Progenitor cell of endocrine pancreas (in vitro differentiated cells): ENCODE measurements around the gene SMPD3. TPM values are rescaled to one million over a fixed set of nuclear protein-coding genes. Genes with fewer than 3 reads are reported as not detected.

Source experiments
- DNase-seq: peaks from one replicate; pipeline ENCODE4 v3.0.0; 2021; ENCODE audit warnings: low spot score; ENCODE audit not compliant: unreplicated experiment
- H3K27ac Mint-ChIP-seq: 2 replicates; pipeline ENCODE4 v1.8.0; 2021; ENCODE audit warnings: mild to moderate bottlenecking, moderate library complexity, mixed read lengths
- H3K27me3 Mint-ChIP-seq: 2 replicates; pipeline ENCODE4 v1.8.0; 2021; ENCODE audit warnings: mixed read lengths
- H3K36me3 Mint-ChIP-seq: 2 replicates; pipeline ENCODE4 v1.8.0; 2022; ENCODE audit warnings: mixed read lengths; ENCODE audit not compliant: insufficient read depth
- H3K4me1 Mint-ChIP-seq: 2 replicates; pipeline ENCODE4 v1.8.0; 2021; ENCODE audit warnings: low read depth, mixed read lengths
- H3K4me3 Mint-ChIP-seq: 2 replicates; pipeline ENCODE4 v1.8.0; 2021; ENCODE audit warnings: low read depth, mild to moderate bottlenecking, moderate library complexity, mixed read lengths
- H3K9me3 Mint-ChIP-seq: 2 replicates; pipeline ENCODE4 v1.8.0; 2021; ENCODE audit warnings: low read depth, mixed read lengths
- total RNA-seq: library from RNA; stranded (reverse); gene quantifications from 2 replicates; pipeline ENCODE4 v1.2.1, GENCODE V29; 2021
- TF ChIP-seq, protein P1 (sequence below): fragments of 200-600 bp; sonication (generic); IDR thresholded peaks from one replicate; pipeline ENCODE4 v1.5.0; 2021; ENCODE audit warnings: antibody characterized with exemption, mild to moderate bottlenecking; ENCODE audit not compliant: unreplicated experiment

The SMPD3 gene
- total RNA-seq, 1 donor from 2014 or later, result 1.7 TPM

DNA sequence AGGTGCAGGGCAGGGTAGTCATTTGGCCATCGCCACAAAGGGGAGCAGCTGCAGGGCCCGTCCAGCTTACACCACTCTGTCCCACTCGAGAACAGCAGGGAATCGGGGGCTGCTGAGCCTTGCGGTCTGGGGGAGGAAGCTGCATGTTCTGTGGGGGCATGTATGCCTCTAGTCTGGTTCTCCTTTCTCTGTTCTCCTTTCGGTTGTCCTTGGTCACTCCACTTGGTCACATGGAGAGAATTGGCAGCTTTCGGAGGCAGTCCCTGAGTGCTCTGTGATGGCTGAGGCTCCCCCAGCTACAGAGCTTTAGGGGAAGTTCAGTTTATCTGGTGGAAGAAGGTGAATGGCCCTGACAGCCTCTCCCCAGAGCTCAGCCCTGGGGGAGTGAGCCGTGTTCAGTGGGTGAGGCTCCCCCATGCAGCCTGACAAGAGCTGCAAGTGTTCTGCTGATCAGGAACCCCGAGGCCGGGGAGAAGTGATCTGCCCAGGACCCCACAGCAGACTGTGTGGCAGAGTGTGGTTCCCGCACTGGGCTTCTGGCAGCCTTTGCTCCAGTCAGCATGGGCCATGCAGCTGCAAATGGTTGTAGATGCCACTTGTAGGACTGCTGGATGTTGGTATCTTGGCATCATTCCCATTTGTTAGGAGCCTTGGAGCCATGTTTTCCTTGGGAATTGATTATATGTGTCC is 22.3 kb upstream of the SMPD3 start:
- no peak overlapping the region for H3K4me3 Mint-ChIP-seq
- H3K27ac Mint-ChIP-seq, result no peak overlapping the region
- H3K9me3 Mint-ChIP-seq, result no peaks in the 10 kb centered on the region
- TF ChIP-seq, protein P1, sequence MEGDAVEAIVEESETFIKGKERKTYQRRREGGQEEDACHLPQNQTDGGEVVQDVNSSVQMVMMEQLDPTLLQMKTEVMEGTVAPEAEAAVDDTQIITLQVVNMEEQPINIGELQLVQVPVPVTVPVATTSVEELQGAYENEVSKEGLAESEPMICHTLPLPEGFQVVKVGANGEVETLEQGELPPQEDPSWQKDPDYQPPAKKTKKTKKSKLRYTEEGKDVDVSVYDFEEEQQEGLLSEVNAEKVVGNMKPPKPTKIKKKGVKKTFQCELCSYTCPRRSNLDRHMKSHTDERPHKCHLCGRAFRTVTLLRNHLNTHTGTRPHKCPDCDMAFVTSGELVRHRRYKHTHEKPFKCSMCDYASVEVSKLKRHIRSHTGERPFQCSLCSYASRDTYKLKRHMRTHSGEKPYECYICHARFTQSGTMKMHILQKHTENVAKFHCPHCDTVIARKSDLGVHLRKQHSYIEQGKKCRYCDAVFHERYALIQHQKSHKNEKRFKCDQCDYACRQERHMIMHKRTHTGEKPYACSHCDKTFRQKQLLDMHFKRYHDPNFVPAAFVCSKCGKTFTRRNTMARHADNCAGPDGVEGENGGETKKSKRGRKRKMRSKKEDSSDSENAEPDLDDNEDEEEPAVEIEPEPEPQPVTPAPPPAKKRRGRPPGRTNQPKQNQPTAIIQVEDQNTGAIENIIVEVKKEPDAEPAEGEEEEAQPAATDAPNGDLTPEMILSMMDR, result no peak
- DNase-seq, result no peak
- H3K36me3 Mint-ChIP-seq, result no peaks in the 10 kb centered on the region
- H3K27me3 Mint-ChIP-seq, result peaks cover 5% of the 10 kb centered on the region
- peaks cover 6% of the 10 kb centered on the region for H3K4me1 Mint-ChIP-seq

DNA sequence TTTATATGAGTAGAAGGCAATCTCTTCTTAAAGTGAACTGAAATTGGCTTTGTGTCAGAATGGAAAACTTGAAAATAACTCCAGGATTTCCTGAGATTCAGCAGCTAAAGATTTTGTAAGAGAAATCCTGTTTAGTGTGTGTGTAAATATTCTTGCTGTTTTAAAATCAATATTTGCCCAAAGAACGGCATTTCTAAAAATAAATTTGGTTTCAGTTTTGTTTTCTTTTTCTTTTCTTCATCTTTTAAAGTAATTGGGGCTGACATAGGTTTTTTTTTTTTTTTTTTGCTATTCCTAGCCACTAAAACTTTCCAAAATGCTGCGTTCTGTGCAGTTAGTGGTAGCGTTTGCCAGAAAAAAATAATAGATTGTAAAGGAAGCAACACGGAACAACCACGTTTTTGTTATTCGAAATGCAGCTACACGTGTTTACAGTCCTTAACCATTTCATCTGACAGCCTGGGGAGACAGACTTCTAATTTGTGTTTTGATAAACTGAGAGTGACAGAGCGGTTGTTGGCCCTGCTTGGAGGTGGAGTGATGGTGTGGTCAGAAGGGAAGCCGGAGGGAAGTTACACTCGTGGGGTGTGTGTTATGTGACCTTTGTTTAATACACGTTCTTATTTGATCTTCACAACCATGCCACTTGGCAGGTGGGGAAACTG is 21.6 kb upstream of the SMPD3 start:
- H3K4me1 Mint-ChIP-seq, result peaks cover 6% of the 10 kb centered on the region
- TF ChIP-seq, protein P1, result no peak
- no peak overlapping the region for H3K27ac Mint-ChIP-seq
- no peak for DNase-seq
- H3K27me3 Mint-ChIP-seq, result peaks cover 5% of the 10 kb centered on the region
- no peak overlapping the region for H3K4me3 Mint-ChIP-seq
- H3K36me3 Mint-ChIP-seq, result no peaks in the 10 kb centered on the region
- H3K9me3 Mint-ChIP-seq, result no peaks in the 10 kb centered on the region

DNA sequence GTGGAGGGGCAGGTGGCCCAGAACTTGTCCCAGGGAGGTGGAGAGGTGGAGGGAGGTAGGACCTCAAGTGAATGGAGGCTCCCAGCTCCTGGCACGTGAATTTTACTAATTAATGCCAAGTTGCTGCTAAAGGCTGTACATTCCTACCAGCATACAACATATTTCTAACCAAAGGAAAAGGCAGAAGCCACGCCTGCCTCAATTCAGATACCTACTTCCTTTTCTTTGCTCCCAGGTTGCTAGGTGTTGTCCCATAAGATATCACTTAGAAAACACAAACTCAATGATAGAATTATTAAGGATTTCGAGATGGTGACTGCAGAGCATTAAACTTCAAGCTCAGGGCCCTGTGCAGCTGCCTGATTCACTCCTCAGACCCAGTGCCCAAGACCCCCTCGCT is 20.5 kb upstream of the SMPD3 start:
- no peaks in the 10 kb centered on the region for H3K9me3 Mint-ChIP-seq
- no peak for DNase-seq
- no peak overlapping the region for H3K4me3 Mint-ChIP-seq
- H3K4me1 Mint-ChIP-seq, result peaks cover 6% of the 10 kb centered on the region
- H3K36me3 Mint-ChIP-seq, result no peaks in the 10 kb centered on the region
- H3K27ac Mint-ChIP-seq, result no peak overlapping the region
- H3K27me3 Mint-ChIP-seq, result peaks cover 5% of the 10 kb centered on the region
- TF ChIP-seq, protein P1, result no peak

DNA sequence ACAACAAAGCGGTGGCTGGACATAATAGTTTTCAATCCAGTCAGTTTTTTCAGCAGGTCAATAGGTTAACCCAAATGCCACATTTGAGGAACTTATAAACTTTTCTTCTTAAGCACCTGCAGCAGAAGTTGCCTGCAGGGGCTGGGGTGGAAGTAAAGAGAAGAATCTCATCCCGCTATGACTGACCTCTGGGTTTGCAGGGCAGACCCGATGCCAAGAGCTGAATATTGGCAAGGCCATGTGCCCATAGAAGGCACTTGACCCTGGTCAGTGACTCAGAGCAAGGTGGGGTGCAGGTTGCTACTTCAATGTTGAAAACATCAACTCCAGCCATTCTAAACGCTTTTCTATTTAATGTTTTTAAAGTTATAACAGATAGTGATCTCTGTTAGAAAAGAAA is 17.9 kb upstream of the SMPD3 start:
- Mint-ChIP-seq H3K27me3 (peaks cover 5% of the 10 kb centered on the region), H3K27ac (no peak overlapping the region), H3K36me3 (no peaks in the 10 kb centered on the region), H3K9me3 (no peaks in the 10 kb centered on the region), H3K4me1 (peaks cover 6% of the 10 kb centered on the region), H3K4me3 (no peak overlapping the region)
- no peak for DNase-seq
- TF ChIP-seq, protein P1, result no peak

DNA sequence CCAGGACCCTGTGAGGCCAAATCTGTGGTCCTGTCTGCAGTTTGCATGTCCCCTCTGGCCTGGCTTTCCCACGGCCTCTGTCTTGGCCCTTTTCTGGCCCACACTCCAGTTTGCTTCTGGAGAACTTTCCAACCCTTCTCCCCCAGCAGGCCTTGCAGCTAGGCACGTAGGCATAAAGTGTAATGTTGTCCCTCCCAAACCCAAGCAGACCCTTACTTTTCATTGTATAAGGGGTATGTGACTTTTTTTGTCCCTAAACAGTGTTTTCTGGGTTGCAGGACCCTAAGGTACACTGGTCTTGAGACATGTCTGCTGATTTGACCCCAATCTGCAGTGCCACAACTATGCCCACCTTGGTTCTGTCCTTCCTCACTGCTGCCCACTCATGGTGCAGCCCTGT is 15.6 kb upstream of the SMPD3 start:
- Mint-ChIP-seq H3K27ac (no peak overlapping the region), H3K4me3 (no peak overlapping the region), H3K27me3 (peaks cover 5% of the 10 kb centered on the region), H3K36me3 (no peaks in the 10 kb centered on the region), H3K9me3 (no peaks in the 10 kb centered on the region), H3K4me1 (no peaks in the 10 kb centered on the region)
- DNase-seq, result no peak
- TF ChIP-seq, protein P1, result no peak
